Measurements from ENCODE around the gene ZC3H13. TPM values are rescaled to one million over a fixed set of nuclear protein-coding genes. Genes with fewer than 3 reads are reported as not detected.
"Not testable (repeated sequence)": the region's sequence is repeated elsewhere in the genome, so short reads cannot be mapped to it uniquely, and the experiment has no call there.

Gene ZC3H13
- polyA plus RNA-seq, 4 donors: 62.7 to 73.2 (median 68.5) TPM

DNA sequence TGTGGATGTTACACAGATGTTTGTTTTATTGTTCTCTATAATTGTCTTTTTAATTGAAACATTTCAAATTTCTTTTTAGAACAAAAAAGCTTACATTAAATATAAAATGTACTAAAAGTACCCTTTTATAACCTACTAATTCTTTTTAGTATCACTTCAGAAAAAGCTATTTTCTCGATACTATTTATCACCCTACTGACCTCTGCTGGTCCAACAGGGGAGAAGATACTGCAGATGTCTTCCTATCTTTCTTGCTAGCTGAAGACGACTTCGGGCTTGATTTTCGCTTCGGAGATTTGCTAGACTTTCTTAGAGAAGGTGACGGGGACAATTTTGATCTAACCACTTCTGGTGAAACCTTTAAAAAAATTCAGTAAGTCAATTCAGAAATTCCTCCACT, 42.4 kb downstream of the ZC3H13 start:
- DNase-seq (ENCODE audit: low read depth in 4 of 4, low spot score in 3 of 4): no peak

DNA sequence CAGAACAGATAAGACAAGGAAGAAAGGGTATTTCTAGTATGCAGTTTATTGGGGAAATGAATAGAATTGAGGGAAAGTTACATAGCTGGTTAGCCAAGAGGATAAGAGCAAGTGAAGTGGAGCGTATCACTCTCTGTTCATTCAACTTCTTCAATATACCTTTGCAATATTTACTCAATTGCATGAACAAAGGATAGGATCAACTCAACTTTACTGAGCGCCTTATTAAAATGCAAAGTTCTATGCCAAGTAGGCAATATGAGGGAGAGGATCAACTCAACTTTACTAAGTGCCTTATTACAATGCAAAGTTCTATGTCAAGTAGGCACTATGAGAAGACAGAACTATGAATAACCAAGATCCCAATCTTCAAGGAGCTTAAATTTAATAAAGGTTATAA, 43.9 kb downstream of the ZC3H13 start:
- DNase-seq (ENCODE audit: low read depth in 4 of 4, low spot score in 3 of 4): no peak

DNA sequence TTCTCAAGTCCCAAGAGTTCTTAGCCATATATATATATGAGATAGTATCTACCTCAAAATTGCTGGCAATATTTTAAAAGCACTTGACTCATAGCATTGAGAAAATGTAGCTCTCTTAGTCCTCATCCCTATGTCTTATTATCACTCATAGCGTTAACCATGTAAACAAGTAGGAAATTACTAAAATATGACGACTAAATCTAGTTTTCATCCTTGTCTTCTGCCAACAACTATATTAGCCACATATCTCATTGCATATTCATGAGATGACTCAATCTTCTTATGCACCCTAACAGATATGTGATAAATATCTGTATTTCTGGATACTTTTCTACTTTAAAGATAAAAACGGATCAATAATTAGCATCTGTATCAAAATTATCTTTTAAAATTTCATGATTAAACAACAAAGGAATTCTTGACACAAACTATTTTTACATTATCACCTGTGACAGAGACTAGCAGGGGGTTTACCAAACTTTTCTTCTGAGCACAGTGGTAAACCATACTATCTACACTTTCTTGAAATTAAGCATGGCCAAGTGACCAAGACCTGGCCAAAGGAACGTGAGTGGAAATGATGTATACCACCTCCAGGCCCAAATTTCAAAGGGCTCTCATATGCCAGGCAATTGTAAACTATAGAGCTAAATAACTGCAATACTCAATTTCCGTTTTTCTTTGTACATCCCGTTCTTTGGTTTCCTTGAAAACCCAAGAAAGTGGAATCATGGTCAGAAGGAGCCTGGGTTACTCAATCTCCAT, 45.7 kb downstream of the ZC3H13 start:
- DNase-seq (ENCODE audit: low read depth in 4 of 4, low spot score in 3 of 4): no peak

DNA sequence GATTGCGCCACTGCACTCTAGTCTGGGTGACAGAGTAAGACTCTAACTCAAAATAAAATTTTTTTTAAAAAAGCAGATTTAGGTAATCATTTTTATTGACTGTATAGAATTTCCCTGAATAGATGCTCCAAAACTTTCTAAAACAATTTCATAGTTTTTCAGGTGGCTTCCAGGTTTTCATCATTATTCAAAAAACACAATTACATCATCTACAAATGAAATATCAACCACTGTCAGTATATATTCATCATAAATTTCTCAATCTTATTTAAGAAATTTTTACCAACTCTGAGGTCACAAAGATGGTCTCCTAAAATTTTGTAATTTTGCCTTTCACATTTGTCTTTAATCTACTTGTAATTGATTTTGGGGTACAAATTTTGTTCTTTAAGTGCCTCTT, 48.1 kb downstream of the ZC3H13 start:
- no peak for DNase-seq (ENCODE audit: low read depth in 4 of 4, low spot score in 3 of 4)

DNA sequence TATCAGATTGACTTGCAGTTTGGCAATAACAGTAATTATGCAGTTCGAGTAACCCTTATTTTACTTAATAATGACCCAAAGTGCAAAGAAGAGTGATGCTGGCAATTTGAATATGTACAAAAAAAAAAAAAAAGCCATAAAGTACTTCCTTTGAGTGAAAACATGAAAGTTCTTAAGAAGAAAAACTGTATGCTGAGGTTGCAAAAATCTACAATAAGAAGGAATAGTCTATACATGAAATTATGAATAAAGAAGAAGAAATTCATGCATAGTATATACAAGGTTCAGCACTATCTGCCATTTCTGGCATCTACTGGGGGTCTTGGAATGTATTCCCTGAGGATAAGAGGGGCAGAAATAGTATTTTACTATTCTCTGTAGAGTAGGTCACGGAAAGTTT, 55.9 kb downstream of the ZC3H13 start:
- no peak for DNase-seq (ENCODE audit: low read depth in 4 of 4, low spot score in 3 of 4)

DNA sequence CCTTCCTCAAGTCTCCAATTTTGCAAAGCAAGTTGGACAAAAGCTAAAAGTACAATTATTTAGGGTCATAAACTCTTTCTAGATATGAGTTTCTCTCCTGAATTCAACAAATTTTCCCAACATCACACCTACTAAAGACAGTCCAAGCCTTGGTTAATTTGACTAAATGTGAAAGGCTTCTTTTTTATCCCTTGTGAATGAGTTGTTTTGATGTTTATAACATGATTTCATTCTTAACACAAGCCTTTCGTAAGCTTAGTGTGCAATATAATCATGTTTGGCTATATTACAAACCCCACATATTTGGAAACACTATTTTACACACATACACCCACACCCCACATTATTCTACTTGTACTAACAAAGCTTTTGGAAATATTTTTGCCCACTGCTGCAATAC, 57.3 kb downstream of the ZC3H13 start:
- no peak for DNase-seq (ENCODE audit: low read depth in 4 of 4, low spot score in 3 of 4)

DNA sequence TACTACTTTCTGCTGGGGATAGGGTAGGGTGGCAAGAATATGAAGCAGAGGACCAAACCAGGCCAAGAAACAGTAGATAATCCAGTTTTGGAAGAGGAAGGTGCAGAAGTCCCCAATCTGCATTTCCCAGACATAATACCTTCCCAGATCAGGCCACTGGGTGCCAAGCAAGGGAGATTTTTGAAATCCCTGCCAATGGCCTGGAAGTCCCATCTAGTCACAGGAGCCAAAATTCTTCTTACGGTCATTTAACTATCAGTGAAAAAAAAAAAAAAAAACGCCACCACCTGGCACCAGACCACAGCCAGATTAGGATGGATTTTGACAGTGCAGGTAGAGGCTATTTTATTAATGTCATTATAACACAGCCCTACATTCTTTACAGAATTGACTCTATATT, 57.8 kb downstream of the ZC3H13 start:
- no peak for DNase-seq (ENCODE audit: low read depth in 4 of 4, low spot score in 3 of 4)

DNA sequence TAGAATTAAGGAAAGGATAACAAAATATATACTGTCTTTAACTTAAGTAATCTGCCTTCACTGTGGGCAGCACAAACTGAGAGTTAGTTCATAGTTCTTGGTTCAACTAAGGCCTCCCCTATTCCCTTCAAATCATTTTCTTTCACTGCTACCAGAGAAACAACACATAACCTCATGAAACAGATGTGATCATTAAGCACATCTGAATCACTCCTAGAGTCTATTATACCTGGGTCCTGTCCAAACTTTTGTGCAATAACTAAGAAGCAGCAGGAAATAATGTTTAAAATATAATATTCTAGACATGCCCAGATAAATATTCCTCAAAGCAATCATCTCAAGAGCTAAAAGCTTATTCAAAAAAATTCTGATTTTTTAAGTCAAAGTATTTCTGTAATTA, 62.9 kb downstream of the ZC3H13 start:
- DNase-seq (ENCODE audit: low read depth in 4 of 4, low spot score in 3 of 4): no peak

DNA sequence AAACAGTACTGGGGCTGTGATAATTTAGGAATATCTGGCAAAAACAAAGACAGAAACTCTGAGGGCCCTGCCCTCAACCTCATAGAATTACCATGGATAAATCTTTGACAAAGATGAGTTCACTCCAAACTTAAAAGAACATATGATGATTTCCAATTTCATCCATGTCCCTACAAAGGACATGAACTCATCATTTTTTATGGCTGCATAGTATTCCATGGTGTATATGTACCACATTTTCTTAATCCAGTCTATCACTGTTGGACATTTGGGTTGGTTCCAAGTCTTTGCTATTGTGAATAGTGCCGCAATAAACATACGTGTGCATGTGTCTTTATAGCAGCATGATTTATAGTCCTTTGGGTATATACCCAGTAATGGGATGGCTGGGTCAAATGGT, 71.4 kb downstream of the ZC3H13 start:
- not testable (repeated sequence) for DNase-seq (ENCODE audit: low read depth in 4 of 4, low spot score in 3 of 4)

DNA sequence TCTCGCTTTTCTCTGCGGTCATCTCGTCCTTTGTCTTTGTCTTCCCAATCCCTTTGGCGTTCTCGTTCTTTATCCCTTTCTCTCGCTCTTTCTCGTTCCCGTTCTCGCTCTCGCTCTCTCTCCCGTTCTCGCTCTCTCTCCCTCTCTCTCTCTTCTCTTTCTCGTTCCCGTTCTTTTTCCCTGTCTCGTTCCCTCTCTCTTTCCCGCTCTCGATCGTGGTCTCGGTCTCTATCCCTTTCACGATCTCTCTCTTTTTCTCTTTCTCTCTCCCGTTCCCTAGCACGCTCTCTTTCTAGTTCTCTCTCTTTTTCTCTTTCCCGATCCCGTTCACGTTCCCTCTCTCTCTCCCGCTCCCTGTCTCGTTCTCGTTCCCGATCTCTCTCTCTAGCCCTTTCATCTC, 77.2 kb downstream of the ZC3H13 start:
- DNase-seq (ENCODE audit: low read depth in 4 of 4, low spot score in 3 of 4): no peak

DNA sequence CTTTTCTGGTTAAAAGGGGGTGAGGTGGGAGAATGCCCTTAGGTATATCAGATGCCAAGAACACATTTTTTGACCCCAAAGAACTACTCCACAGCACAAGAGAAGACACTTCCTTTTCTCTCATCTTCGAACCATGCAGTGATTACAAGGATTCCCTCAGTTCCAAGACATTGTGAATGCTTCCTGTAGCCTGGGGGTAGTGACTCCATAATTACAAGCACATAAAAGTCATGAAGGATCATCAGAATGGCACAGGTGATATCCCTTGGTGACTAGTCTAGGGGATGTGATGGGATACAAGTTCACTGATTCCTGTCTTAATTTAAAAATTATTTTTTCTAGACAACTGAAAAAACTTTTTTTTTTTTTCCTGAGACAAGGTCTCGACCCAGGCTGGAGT, 78.0 kb downstream of the ZC3H13 start:
- no peak for DNase-seq (ENCODE audit: low read depth in 4 of 4, low spot score in 3 of 4)

DNA sequence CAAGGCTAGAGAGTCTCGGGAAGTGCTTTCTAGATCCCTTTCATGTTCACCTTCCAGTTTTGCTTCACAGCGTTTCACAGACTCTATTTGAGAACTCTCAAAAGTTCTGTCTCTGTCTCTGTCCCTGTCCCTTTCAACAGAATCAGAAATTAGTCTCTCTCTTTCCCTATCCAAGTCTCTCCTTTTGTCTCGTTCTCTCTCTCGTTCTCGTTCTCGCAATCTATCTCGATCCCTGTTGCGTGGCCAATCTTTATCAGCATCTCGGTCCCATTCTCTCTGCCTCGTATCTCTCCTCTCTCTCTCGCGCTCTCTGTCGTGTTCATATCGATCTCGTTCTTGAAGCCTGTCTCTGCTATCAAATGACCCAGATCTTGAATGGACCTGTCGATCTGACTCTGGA, 85.0 kb downstream of the ZC3H13 start:
- DNase-seq (ENCODE audit: low read depth in 4 of 4, low spot score in 3 of 4): no peak

DNA sequence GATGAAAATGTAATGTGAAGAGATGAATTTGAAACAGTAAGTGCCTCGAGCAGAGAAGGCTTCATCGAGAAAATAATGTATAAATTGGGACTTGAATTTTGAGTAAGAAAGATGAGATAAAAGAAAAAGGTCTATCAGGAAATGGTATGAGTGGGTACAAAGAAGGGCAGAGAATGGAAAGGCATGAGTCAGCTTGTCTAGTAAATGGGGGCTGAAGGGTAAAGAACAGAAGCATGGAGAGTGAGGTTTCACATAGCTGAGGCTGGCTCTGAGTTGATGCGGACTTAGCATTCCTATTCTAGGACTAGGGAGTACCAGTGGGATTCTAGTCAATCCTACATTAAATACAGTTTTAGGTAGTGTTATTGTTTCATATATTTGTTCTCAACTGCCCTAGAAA, 85.8 kb downstream of the ZC3H13 start:
- DNase-seq (ENCODE audit: low read depth in 4 of 4, low spot score in 3 of 4): no peak

DNA sequence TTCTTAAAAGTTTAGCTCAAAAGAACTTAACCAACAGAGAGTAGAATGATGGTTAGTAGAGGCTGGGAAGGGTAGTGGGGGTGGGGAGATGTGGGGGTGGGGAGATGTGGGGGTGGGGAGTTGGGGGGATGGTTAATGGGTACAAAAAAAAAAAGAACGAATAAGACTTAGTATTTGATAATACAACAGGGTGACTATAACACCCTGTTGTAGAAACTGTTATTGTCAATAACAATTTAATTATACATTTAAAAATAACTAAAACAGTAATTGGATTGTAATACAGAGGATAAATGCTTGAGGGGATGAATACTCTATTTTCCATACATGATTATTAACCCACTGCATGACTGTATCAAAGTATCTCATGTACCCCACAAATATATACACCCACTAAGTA, 91.1 kb downstream of the ZC3H13 start:
- no peak for DNase-seq (ENCODE audit: low read depth in 4 of 4, low spot score in 3 of 4)

DNA sequence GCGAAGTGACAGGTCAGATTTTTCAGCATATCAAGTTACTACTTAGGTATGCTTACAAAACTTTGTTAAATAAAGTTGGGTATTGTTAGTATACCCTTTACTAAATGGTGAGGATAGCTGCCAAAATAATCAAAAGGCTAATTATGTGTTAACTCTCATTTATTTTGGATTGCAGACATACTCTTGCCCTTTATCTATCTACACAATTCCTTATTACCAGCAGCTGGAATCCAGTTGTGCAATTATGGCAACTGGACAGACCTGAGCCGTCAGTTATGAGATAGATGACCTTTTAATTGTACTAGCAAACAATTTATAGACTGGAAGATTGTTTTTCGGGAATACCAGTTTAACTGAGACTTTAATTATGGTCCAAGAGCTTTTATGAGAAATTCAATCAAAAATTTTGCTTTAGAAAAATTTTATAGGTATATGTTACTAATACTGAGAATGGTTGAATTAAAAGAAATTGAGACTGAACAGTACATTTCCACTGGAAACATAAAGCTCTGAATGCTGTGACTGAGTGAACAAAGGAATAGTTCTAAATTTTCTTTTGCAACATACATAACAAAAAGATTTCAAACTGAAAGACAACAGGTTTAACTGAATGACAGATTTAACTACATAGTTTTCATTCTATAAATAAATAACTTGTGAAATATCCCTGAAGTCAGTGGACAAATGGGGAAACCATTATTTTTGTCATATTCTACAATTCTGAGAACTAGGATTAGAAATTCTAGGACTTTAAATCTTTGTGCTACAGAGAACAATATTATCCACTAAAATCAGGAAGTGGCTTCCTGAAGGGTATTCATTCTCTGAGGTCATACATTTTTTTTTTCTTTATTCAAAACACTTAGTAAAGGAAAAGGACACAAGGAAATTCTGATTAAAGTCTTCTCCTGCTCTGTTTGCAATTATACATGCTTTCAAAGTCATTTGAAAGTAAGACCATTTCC, 97.4 kb downstream of the ZC3H13 start:
- DNase-seq (ENCODE audit: low read depth in 4 of 4, low spot score in 3 of 4): no peak

DNA sequence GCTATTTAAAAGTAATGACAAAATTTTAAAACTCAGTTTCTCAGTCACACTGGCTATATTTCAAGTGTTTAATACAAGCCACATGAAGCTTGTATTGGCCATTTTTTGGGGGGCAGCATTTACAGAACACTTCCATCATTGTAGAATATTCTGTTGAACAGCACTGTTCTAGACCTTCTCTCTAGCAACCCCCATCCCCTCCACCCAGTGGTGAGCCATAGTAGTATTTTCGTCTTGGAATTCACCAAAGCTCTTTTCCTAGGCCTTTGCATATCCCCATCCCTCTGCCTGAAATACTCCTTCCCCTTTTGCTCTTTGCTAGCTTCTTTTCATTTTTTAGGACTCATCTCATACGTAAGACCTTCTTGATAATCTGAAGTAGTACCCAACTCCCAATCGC, 99.5 kb downstream of the ZC3H13 start:
- no peak for DNase-seq (ENCODE audit: low read depth in 4 of 4, low spot score in 3 of 4)

DNA sequence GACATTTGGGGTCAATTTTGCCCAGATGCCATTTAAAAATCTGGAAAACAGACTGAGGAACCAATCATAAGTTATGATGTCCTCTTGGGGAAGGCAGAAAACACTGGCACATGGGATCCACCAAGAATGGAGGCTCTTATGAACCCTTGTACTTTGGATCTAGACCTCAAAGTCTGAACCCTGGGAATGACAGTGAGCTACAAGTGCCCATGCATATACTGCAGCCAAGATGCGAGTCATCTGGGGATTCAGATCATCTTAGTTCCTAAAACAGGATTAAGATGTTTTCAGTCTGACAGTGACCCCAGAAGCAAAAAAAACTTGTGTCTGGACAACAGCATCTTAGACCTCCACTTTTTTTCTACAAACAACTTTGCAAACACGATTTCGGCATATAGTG, 100.8 kb downstream of the ZC3H13 start:
- DNase-seq (ENCODE audit: low read depth in 4 of 4, low spot score in 3 of 4): no peak

DNA sequence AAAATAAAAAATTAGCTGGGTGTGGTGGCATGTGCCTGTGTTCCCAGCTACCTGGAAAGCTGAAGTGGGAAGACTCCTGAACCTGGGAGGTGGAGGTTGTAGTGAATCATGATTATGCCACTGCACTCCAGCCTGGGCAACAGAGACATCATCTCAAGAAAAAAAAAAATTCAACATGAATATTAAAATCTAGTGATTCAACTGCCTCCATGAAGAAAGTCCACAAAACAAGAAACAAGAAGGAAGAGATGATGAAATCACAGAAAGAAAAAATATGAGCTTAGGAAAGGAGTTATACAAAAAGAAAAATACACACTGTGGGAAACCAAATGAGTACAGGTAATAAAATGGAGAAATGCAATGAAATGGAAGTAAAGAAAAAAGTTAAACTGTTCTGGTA, 101.4 kb downstream of the ZC3H13 start:
- DNase-seq (ENCODE audit: low read depth in 4 of 4, low spot score in 3 of 4): no peak

DNA sequence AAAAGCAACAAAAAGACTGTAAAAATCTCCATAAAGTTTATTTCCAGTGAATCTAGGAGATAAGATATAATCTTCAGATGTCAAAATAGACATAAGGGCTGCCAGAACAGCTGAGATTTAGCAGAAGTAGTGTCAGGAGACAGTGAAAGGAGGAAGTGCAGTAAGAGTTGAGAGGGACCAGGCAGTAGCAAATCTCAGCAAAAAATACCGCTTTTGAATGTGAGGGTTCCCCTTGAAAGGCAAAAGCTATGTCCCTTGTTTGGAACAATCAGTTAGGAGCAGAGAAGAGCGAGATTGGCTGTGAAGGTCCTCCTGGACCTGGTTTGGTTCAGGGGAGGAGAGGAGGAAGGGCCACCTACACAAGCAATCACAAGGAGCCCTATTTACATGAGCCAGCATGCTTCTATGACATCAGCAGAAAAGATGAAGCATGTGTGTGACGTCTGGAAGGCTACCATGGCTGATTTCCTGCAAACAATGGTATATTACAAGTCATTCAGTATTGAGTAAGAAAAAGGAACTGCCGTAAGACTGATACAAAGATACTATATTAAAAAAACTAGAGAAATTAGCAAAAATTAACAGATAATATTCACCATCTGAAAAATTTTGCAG, 102.1 kb downstream of the ZC3H13 start:
- no peak for DNase-seq (ENCODE audit: low read depth in 4 of 4, low spot score in 3 of 4)

DNA sequence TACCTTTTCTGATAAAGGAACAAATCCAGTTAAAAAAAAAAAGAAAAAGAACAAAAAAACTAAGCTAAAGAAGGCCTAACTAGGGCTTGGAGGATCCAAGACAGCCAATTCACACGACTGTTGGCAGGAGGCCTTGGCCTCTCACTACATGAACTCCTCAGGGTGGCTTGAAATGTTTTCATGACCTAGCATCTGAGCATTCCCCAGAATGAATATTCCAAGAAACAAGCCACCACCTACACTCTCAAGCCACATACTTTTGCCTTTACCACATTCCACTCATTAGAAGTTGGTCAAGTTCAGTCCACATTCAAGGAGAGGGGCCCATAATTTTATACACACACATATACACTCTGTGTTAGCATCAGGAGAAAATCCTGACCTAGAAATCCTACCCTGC, 103.4 kb downstream of the ZC3H13 start:
- no peak for DNase-seq (ENCODE audit: low read depth in 4 of 4, low spot score in 3 of 4)

DNA sequence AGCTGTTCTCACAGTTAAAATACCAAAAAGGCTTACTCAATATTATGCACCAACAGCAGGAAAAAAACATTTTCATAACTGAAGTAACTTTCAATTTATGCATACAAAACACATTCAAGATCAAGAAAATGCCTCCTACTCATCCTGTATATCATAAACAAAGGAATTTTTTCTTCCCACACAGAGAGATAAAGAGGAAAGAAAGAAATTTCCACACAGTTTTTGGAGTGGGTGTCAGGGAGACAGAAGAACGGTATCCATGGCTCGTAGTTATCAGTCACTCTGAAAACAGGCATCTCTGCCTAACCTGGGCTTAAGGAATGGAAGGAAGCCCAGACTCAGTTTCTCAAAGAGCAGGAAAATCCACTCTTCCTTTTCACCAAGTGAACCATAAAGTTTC, 108.6 kb downstream of the ZC3H13 start:
- DNase-seq (ENCODE audit: low read depth in 4 of 4, low spot score in 3 of 4): no peak

DNA sequence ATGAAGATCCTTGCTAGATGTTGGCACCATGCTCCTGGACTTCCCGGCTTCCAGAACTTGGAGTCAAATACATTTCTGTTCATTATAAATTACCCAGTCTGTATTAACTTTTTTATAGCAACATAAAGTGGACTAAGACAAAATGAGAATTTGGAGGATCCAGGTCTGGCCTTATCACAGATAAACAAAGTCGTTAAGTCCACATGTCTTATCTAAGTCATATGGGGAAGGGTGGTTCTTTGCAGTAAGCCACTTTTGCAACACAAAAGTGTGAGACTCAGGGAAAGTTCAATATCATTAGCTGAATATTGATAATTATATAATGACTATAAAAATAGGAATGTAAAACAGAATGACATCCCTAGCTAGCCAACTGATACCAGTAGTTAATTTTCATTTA, 109.4 kb downstream of the ZC3H13 start:
- no peak for DNase-seq (ENCODE audit: low read depth in 4 of 4, low spot score in 3 of 4)

Data from left renal pelvis (tissue), 4 donors.